Natural killer cell (primary cell): ENCODE measurements around the gene HPRT1. TPM values are rescaled to one million over a fixed set of nuclear protein-coding genes. Genes with fewer than 3 reads are reported as not detected.

Experiments used
- ATAC-seq, 3 donors: fragments of 150-1000 bp in 2 of 3; fragments of 200-7000 bp in 1 of 3; cut with Tn5 transposase; 1 replicate in 1 of 3; 2 replicates in 2 of 3; pipeline ENCODE4 v1.10.0; 2021; ENCODE audit warnings: mild to moderate bottlenecking in 2 of 3, moderate library complexity in 2 of 3
- DNase-seq, 2 donors: peaks; one replicate each; pipeline versions ENCODE4 v3.0.0 to v3.0.0-alpha.2; 2013 to 2021; ENCODE audit warnings: mixed read lengths in 1 of 2
- H3K27ac ChIP-seq: one replicate; pipeline ENCODE4 v1.5.1; 2013; ENCODE audit warnings: mild to moderate bottlenecking, low read length
- H3K27me3 ChIP-seq: one replicate; pipeline ENCODE4 v1.6.1; 2013; ENCODE audit warnings: low read length; ENCODE audit not compliant: control insufficient read depth, insufficient read depth
- H3K36me3 ChIP-seq: one replicate; pipeline ENCODE4 v1.6.1; 2013; ENCODE audit warnings: low read length; ENCODE audit not compliant: control insufficient read depth, insufficient read depth
- H3K4me1 ChIP-seq: one replicate; pipeline ENCODE4 v1.6.1; 2013; ENCODE audit warnings: low read length; ENCODE audit not compliant: control insufficient read depth, insufficient read depth
- H3K4me3 ChIP-seq: one replicate; pipeline ENCODE4 v1.5.1; 2013; ENCODE audit warnings: low read length
- H3K9me3 ChIP-seq: one replicate; pipeline ENCODE4 v1.6.1; 2013; ENCODE audit warnings: low read length; ENCODE audit not compliant: control insufficient read depth, insufficient read depth
- H3K27ac Mint-ChIP-seq, 2 donors: one replicate each; pipeline ENCODE4 v1.8.0; 2022; ENCODE audit warnings: mild to moderate bottlenecking in 2 of 2, mixed read lengths in 2 of 2, moderate library complexity in 1 of 2
- H3K27me3 Mint-ChIP-seq, 2 donors: one replicate each; pipeline ENCODE4 v1.8.0; 2022; ENCODE audit warnings: low read depth in 2 of 2, mixed read lengths in 2 of 2
- H3K36me3 Mint-ChIP-seq: one replicate; pipeline ENCODE4 v1.8.0; 2022; ENCODE audit warnings: mixed read lengths
- H3K4me1 Mint-ChIP-seq, 2 donors: one replicate each; pipeline ENCODE4 v1.8.0; 2022; ENCODE audit warnings: mixed read lengths in 2 of 2
- H3K4me3 Mint-ChIP-seq: one replicate; pipeline ENCODE4 v1.8.0; 2022; ENCODE audit warnings: mild to moderate bottlenecking, moderate library complexity, mixed read lengths
- H3K9me3 Mint-ChIP-seq, 2 donors: one replicate each; pipeline ENCODE4 v1.8.0; 2022; ENCODE audit warnings: mixed read lengths in 2 of 2
- WGBS: methylation state at CpG from one replicate; pipeline ENCODE4 v1.1.7; 2013; ENCODE audit warnings: missing lambda C conversion rate; ENCODE audit not compliant: insufficient coverage; 5-methylcytosine and 5-hydroxymethylcytosine counted together
- intact Hi-C: fragments of 100-400 bp; cut with micrococcal nuclease; formaldehyde crosslinking; loops from one replicate; pipeline ENCODE4 v1.14.2; 2022
- total RNA-seq, 4 donors: library from RNA; stranded (reverse); fragments of 120-200 nt in 1 of 4; gene quantifications; one replicate each; pipeline versions ENCODE4 v1.2.3 to v1.2.4, GENCODE V29; 2013 to 2022
- TF ChIP-seq, protein P1 (sequence below): fragments of 200-600 bp; IDR thresholded peaks from one replicate; pipeline ENCODE4 v1.8.0; 2022; ENCODE audit warnings: antibody characterized with exemption

Gene HPRT1
- total RNA-seq, 3 donors from 2014 or later (not counting 1 experiment from before 2014, with no cell fraction given) = 15.1 to 17.8 (median 17.7) TPM

DNA sequence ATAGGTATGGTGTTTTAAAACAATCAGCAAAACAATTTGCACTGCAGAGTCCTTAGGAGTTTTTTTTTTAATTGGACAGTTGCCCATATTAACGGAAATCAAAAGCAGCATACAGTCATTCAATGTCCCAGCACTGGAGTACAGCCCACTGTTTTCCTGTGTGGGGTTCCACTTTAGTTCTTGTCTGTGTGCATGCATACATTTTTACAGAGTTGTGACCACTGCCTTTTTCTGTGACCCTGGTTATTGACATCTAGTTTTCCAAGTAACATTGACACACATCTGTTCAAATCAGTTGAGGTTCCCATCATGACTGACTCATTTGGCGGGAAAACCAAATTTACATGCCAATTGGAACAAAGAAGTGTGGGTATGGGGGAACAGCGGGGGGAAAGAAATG is 83.3 kb downstream of the HPRT1 start:
- ATAC-seq (no peak), DNase-seq (no peak)
- Histone ChIP-seq H3K9me3 (no peaks in the 10 kb centered on the region), H3K36me3 (no peaks in the 10 kb centered on the region), H3K4me3 (no peak overlapping the region), H3K27ac (no peak overlapping the region), H3K4me1 (peaks cover 3% of the 10 kb centered on the region), H3K27me3 (peaks cover 38% of the 10 kb centered on the region)
- no peak overlapping the region for H3K27ac Mint-ChIP-seq
- H3K36me3 Mint-ChIP-seq = no peaks in the 10 kb centered on the region
- 57% methylated on average over 1 of the region's 3 CpGs for WGBS
- intact Hi-C loops = no loop called here
- peaks cover 3 to 6% of the 10 kb centered on the region in 2 donors for H3K4me1 Mint-ChIP-seq
- H3K9me3 Mint-ChIP-seq = no peaks in the 10 kb centered on the region
- H3K4me3 Mint-ChIP-seq = no peak overlapping the region
- peaks cover 18 to 64% of the 10 kb centered on the region in 2 donors for H3K27me3 Mint-ChIP-seq
- TF ChIP-seq, protein P1, sequence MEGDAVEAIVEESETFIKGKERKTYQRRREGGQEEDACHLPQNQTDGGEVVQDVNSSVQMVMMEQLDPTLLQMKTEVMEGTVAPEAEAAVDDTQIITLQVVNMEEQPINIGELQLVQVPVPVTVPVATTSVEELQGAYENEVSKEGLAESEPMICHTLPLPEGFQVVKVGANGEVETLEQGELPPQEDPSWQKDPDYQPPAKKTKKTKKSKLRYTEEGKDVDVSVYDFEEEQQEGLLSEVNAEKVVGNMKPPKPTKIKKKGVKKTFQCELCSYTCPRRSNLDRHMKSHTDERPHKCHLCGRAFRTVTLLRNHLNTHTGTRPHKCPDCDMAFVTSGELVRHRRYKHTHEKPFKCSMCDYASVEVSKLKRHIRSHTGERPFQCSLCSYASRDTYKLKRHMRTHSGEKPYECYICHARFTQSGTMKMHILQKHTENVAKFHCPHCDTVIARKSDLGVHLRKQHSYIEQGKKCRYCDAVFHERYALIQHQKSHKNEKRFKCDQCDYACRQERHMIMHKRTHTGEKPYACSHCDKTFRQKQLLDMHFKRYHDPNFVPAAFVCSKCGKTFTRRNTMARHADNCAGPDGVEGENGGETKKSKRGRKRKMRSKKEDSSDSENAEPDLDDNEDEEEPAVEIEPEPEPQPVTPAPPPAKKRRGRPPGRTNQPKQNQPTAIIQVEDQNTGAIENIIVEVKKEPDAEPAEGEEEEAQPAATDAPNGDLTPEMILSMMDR = no peak

- ATAC-seq = no peak
- 18% methylated on average over 2 of the region's 6 CpGs for WGBS
- H3K27ac ChIP-seq = no peak overlapping the region
- H3K9me3 Mint-ChIP-seq = no peaks in the 10 kb centered on the region
- no peaks in the 10 kb centered on the region for H3K9me3 ChIP-seq
- peaks cover 11% of the 10 kb centered on the region for H3K4me1 ChIP-seq
- no peak overlapping the region for H3K27ac Mint-ChIP-seq
- H3K36me3 ChIP-seq = no peaks in the 10 kb centered on the region
- H3K27me3 ChIP-seq = peaks cover 45% of the 10 kb centered on the region
- TF ChIP-seq, protein P1 = no peak
- no peak for DNase-seq
- peaks cover 25 to 67% of the 10 kb centered on the region in 2 donors for H3K27me3 Mint-ChIP-seq
- H3K4me3 Mint-ChIP-seq = no peak overlapping the region
- peaks cover 12 to 14% of the 10 kb centered on the region in 2 donors for H3K4me1 Mint-ChIP-seq
- intact Hi-C loops = no loop called here
- no peak overlapping the region for H3K4me3 ChIP-seq
- no peaks in the 10 kb centered on the region for H3K36me3 Mint-ChIP-seq
Observed at GRCh38 chrX:134544135-134544512, 84.2 kb downstream of the HPRT1 start.

DNA sequence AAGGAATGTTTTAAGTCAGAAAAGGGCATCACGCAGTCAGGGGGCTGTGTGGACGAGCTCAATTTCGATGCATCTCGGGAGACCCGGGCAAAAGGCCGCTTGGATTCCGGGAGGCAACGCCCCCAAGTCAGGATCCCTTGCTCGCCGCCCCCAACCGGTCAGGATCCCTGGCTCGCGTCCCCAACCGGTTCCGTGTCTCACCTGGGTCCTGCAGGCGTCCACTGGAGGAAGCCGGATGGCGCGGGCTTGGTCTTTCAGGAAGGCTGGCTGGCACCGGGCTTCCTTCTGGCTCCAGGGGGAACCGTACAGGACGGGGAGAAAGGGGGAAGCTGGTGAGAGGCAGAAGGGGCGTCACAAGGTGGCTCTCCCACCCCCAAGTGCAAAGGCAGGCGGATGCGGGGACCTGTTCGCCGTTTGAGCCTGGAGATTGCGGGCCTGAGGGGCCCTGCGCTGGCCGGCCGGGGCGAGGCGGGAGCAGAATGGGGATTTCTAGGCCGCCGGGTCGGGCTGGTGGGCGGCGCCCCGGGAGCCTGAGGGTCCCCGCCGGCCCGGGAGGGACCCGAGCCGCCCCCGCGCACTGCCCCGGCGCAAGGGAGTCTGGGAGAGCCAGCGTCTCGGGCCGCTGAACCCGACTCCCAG is 84.7 kb downstream of the HPRT1 start:
- intact Hi-C loops = no loop called here
- Histone ChIP-seq H3K27ac (no peak overlapping the region), H3K4me3 (no peak overlapping the region), H3K27me3 (peaks cover 47% of the 10 kb centered on the region), H3K36me3 (no peaks in the 10 kb centered on the region), H3K9me3 (no peaks in the 10 kb centered on the region), H3K4me1 (peaks cover 14% of the 10 kb centered on the region)
- Mint-ChIP-seq H3K36me3 (no peaks in the 10 kb centered on the region), H3K4me1 (peaks cover 13 to 19% of the 10 kb centered on the region in 2 donors), H3K4me3 (no peak overlapping the region), H3K9me3 (no peaks in the 10 kb centered on the region), H3K27me3 (peaks cover 28 to 69% of the 10 kb centered on the region in 2 donors), H3K27ac (no peak overlapping the region)
- WGBS = 10% methylated on average over 52 of the region's 52 CpGs
- DNase-seq (no peak), ATAC-seq (no peak)
- TF ChIP-seq, protein P1 = no peak

DNA sequence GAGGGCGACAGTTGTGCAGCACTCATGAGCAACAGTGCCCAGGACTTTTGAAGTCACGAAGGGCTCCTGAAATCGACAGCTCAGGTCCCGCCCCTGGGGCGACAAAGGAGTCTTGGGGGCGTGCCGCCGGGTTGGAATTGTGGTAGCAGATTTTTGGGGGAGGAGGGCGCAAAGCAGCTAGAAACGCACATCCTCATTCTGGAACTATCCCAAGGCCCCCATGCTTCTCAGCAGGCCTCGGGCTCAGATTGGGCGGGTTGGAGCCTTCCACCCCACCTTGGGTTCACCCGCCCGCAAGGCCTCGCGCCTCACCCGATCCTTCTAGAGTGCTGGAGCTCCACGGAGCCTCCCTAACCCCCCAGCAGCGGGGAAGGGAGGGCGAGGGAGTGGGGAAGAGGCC is 85.5 kb downstream of the HPRT1 start:
- Mint-ChIP-seq H3K4me3 (no peak overlapping the region), H3K27ac (no peak overlapping the region), H3K36me3 (no peaks in the 10 kb centered on the region), H3K4me1 (peaks cover 18 to 28% of the 10 kb centered on the region in 2 donors), H3K27me3 (peaks cover 37 to 73% of the 10 kb centered on the region in 2 donors), H3K9me3 (no peaks in the 10 kb centered on the region)
- peaks cover 21% of the 10 kb centered on the region for H3K4me1 ChIP-seq
- ATAC-seq = no peak
- DNase-seq = no peak
- no peaks in the 10 kb centered on the region for H3K36me3 ChIP-seq
- 85% methylated on average over 2 of the region's 20 CpGs for WGBS
- TF ChIP-seq, protein P1 = no peak
- no peaks in the 10 kb centered on the region for H3K9me3 ChIP-seq
- H3K27ac ChIP-seq = no peak overlapping the region
- H3K27me3 ChIP-seq = peaks cover 54% of the 10 kb centered on the region
- intact Hi-C loops = no loop called here
- H3K4me3 ChIP-seq = no peak overlapping the region
